Amniotic stem cell (primary cell): Measurements from ENCODE around the gene VWC2L.
A peak's percentile ranks its signal among the peaks of the same experiment; 100 is the strongest.

ENCODE experiments used
- DNase-seq: peaks from one replicate; lab custom pipeline; 2025; lab: John Stamatoyannopoulos, UW

VWC2L gene

GRCh38 chr2:214410918-214411554 is at the start of gene VWC2L:
VWC2L (plus strand) TSS chr2:214411054; CDS start chr2:214414194, 3,140 bp downstream.
- peak; percentile 60 for DNase-seq

DNA sequence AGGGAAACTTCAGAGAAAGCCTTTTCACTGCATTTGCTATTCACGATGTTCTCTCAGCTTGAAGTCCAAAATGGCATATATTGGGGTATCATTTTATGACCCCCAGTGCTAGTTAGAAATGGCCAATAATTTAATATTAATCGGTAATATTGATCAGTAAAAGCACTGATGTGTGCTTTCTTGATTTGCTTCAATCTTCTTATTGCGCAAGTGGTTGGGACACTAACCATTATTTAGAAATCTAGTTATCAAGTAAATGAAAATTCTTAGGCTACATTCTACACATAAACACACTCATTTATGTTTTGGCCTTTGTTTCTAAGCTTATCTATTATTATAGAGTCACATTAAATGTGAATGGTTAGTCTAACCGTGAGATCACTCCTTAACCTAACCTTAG is 49.7 kb upstream of the VWC2L start:
- DNase-seq = no peak

DNA sequence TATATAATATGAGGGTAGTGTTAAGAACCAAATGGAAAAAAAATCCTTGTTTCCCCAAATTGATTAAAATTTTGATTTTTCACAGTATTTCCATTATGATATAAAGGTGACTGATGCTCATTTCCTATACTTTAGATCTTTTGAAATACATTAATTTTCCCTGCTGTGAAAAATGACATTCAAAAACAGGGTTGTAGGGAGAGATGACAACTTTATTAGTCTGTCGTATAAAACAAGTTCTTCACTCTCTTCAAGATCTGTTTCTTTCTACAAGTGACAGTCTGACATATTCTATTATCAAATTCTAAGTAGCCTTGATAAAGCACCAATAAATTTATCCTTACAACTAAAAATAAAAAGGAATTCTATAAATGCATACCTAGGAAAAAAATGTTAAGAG is 45.3 kb upstream of the VWC2L start:
- no peak for DNase-seq

DNA sequence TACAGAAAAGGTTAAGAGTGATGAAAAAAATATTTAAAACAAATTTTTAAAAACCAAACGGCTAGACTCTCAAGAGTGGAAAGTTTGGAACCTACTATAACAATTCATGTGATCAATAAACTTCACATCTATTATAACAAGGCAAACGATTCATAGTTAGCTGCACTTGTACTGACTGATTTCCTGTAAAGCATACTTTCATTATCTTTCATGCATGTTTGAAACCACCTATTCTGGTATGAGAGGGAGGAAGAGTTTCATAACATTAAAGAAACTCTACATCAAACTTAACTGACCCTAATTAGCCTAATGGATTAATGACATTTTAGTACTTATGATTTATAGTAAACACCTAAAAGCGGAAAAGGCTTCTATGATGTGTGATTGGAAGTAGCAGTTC is 43.7 kb upstream of the VWC2L start:
- DNase-seq = no peak

GRCh38 chr2:214376618-214377285 is 34.1 kb upstream of the VWC2L start:
- DNase-seq = no peak

GRCh38 chr2:214377286-214377624 is 33.6 kb upstream of the VWC2L start:
- DNase-seq = no peak

GRCh38 chr2:214378455-214379103 is 32.3 kb upstream of the VWC2L start:
- no peak for DNase-seq

GRCh38 chr2:214379227-214379626 is 31.6 kb upstream of the VWC2L start:
- DNase-seq = no peak

GRCh38 chr2:214380681-214381080 is 30.2 kb upstream of the VWC2L start:
- no peak for DNase-seq

GRCh38 chr2:214382229-214382628 is 28.6 kb upstream of the VWC2L start:
- DNase-seq = no peak

DNA sequence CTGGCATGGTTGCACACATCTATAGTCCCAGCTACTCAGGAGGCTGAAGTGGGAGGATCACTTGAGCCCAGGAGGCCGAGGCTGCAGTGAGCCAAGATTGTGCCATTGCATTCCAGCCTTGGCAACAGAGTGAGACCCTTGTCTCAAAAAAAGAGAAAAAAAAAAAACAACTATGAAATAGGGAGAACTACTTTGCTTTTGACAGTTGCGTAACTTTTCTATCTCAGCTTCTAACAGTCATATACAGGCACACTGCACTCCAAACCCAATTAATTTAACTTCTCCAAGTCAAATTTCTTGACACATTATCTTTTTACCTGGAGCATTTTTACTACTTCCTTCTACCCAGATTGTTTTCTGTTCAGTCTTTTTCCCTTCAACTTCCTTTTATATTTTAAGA is 24.1 kb upstream of the VWC2L start:
- no peak for DNase-seq

GRCh38 chr2:214389334-214389733 is 21.5 kb upstream of the VWC2L start:
- DNase-seq = no peak

- DNase-seq = no peak
Measured at GRCh38 chr2:214393796-214394195, 17.1 kb upstream of the VWC2L start.

- DNase-seq = no peak
Measured at GRCh38 chr2:214395040-214395439, 15.8 kb upstream of the VWC2L start.

DNA sequence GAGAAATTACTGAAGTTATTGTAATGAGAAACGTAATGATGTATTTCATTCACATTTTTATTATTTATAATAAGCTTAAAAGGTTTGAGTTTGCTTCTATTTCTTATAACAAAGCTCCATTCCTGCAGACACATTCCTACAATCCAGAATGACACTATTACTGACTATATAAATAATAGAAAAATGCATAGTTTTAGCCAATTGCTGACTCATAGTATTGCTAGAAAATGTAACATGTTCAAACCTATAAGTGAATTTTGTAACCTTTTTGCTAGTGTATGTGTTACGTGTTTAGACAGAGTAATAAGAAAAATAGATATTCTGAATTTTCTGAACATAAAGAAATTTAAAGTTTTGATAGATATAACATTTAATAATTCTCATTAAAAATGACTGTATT is 9.3 kb upstream of the VWC2L start:
- no peak for DNase-seq

DNA sequence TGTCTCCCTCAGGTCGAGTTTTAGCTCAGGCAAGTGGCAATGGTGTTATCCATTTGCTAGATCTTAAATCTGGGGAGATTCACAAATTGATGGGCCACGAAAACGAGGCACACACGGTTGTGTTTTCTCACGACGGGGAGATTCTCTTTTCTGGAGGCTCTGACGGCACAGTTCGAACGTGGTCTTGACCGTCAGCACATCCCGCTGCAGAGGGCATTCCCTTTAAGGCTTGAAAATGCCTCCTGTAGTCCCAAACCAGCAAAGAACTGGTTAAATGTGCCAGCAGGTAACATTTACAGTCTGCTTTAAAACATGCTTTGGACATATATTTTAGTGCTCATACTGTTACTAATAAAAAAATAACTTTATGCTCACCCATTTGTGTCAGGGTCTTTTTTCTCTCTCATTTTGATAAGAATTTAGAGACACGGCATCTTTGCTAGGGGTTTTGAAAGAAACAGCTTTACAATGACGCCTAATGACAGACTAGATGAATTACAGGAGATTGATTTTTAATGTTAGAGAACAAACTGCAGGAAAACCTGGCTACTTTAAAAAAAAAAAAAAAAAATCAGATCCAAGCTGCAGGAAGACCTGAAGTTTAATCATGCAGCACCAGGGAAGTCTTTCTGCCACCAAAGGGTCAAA is 602 bp upstream of the VWC2L start:
- DNase-seq = no peak

GRCh38 chr2:214412679-214413078 is 1.8 kb downstream of the VWC2L start:
- DNase-seq = no peak

- no peak for DNase-seq
Measured at GRCh38 chr2:214436470-214436869, 25.6 kb downstream of the VWC2L start.

DNA sequence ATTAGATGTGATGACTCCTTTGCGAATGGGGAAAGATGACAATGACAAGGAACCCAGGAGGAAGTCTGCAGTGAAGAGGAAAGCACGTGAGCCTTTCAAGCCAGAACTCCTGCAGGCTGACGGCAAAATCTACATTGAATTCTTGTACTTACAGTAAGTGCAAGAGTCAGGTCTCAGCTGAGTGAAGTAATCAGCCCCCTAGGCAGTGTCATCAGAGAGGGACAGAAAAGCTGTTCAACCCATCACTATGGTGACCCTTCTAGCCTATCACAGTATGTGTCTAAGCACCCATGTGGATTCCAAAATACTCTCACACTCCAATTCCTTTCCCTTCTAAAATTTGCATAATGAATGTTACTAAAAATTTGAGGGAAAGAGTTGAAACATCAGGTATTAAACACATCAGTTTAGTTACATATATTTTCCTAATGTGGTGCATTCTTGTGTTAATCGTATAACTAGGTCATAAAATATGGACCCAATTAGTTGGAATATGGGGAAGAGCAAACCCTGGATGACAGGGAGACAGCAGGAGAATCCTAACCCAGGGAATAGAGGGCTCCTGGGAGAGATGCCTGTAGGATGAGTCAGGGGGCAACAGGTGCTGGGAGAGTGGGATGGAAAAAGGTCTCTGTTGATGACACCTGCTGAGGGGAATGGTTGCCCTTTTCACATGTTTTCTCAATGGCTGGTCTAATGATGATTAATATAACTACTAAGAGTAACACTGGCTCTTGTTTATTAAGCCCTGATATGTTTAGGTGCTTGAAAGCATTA is 39.5 kb downstream of the VWC2L start:
- DNase-seq = no peak

- DNase-seq = no peak
Measured at GRCh38 chr2:214451516-214452275, 40.8 kb downstream of the VWC2L start.

- DNase-seq = peak; percentile 27
Measured at GRCh38 chr2:214465363-214466146, 54.7 kb downstream of the VWC2L start.
